Naive thymus-derived CD8-positive, alpha-beta T cell (primary cell): ENCODE measurements around the gene CLDN19. TPM values are rescaled to one million over a fixed set of nuclear protein-coding genes. Genes with fewer than 3 reads are reported as not detected.

Source experiments
- ATAC-seq, 2 donors: fragments of 150-1000 bp; cut with Tn5 transposase in 1 of 2; sonication (Bioruptor Pico), chemical (Tn5 transposase) in 1 of 2; 1 replicate in 1 of 2; 2 replicates in 1 of 2; pipeline ENCODE4 v1.10.0; 2021; ENCODE audit warnings: mild to moderate bottlenecking in 2 of 2, moderate library complexity in 2 of 2
- POLR2A ChIA-PET: fragments of 350-600 bp; sonication (Branson Sonifier 250); formaldehyde crosslinking; loops from one replicate; lab custom pipeline; 2021; ENCODE audit warnings: antibody characterized with exemption; lab: Charles Lee
- DNase-seq, 10 donors: peaks; one replicate each; pipeline versions ENCODE4 v3.0.0 to v3.0.0-alpha.2; 2020 to 2022
- H3K27ac Mint-ChIP-seq, 10 donors: one replicate each; pipeline ENCODE4 v1.8.0; 2020 to 2022; ENCODE audit warnings: mild to moderate bottlenecking in 10 of 10, mixed read lengths in 10 of 10, moderate library complexity in 4 of 10, inconsistent platforms in 1 of 10
- H3K27me3 Mint-ChIP-seq, 5 donors: one replicate each; pipeline ENCODE4 v1.8.0; 2021 to 2022; ENCODE audit warnings: mixed read lengths in 5 of 5
- H3K36me3 Mint-ChIP-seq, 3 donors: one replicate each; pipeline ENCODE4 v1.8.0; 2020 to 2022; ENCODE audit warnings: mixed read lengths in 3 of 3, mild to moderate bottlenecking in 2 of 3, inconsistent platforms in 1 of 3
- H3K4me1 Mint-ChIP-seq, 4 donors: one replicate each; pipeline ENCODE4 v1.8.0; 2021 to 2022; ENCODE audit warnings: mixed read lengths in 4 of 4
- H3K4me3 Mint-ChIP-seq, 10 donors: one replicate each; pipeline ENCODE4 v1.8.0; 2020 to 2022; ENCODE audit warnings: mild to moderate bottlenecking in 10 of 10, mixed read lengths in 10 of 10, moderate library complexity in 6 of 10, inconsistent platforms in 1 of 10
- H3K9me3 Mint-ChIP-seq, 9 donors: one replicate each; pipeline ENCODE4 v1.8.0; 2020 to 2022; ENCODE audit warnings: mixed read lengths in 9 of 9, mild to moderate bottlenecking in 3 of 9, inconsistent platforms in 1 of 9, moderate library complexity in 1 of 9
- polyA plus RNA-seq, 3 donors: library from polyadenylated mRNA; unstranded; fragments of 300-500 nt; fragmentation: Illumina TruSeq; gene quantifications; one replicate each; pipeline ENCODE4 v1.2.3, GENCODE V29; 2021
- total RNA-seq, 8 experiments: library from RNA in 2 of 8; stranded (reverse) in 2 of 8; gene quantifications; one replicate each; pipeline ENCODE4 v1.2.3 and lab custom pipeline; 2021 to 2026

The CLDN19 gene, protein sequence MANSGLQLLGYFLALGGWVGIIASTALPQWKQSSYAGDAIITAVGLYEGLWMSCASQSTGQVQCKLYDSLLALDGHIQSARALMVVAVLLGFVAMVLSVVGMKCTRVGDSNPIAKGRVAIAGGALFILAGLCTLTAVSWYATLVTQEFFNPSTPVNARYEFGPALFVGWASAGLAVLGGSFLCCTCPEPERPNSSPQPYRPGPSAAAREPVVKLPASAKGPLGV
- total RNA-seq (not detected), polyA plus RNA-seq (not detected), total RNA-seq (lab: John Stamatoyannopoulos, UW) (0 to 0.09 (median 0) reads per million in 6 experiments)

DNA sequence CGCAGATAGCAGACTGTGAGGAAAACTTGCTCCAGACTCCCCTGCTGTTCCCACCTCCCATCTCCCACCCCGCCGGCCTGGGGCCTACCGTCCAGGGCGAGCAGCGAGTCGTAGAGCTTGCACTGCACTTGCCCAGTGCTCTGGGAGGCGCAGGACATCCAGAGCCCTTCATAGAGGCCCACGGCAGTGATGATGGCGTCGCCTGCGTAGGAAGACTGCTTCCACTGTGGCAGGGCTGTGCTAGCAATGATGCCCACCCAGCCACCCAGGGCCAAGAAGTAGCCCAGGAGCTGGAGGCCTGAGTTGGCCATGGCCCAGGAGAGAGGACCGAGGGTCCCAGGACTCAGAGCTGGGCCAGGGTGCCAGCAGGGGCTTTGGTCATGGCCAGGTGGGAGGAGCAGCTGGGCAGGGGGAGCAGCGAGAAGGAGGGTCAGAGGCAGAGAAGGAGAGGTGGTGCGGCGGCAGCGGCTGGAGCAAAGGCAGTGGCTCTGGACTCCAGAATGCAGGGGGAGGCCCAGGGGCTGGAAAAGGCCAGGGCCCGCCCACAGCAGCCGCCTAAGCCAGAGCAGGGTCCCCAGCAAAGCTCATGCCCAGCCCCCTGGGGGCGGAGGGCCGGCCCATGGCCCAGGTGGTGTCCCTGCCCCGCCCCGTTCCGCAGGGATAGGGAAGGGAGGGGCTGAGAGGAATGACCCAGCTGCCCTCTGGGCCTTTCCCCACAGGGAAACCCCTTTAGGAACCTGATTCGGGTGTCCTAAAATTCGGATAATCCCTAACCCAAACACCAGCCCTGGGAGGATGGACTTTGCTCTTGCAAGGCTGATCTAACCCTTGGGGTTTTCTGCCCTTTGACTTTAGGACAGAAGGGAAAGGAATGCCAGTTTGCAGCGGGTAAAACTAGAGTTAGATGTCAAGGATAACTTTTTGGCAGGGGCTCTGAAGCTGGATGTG, at the start of gene CLDN19:
CLDN19 (minus strand) TSS at position 484 of the 948 bp plus-strand sequence; CDS start at position 311, 173 bp downstream.
- Mint-ChIP-seq H3K27me3 (no peaks in the 10 kb centered on the region), H3K36me3 (no peaks in the 10 kb centered on the region), H3K4me3 (no peak within 1 kb of the TSS), H3K27ac (no peak within 1 kb of the TSS), H3K4me1 (peaks cover 7 to 12% (median 11%) of the 10 kb centered on the region in 4 donors), H3K9me3 (no peaks in the 10 kb centered on the region)
- ATAC-seq (no peak), DNase-seq (no peak)
- POLR2A ChIA-PET: no interaction called here

DNA sequence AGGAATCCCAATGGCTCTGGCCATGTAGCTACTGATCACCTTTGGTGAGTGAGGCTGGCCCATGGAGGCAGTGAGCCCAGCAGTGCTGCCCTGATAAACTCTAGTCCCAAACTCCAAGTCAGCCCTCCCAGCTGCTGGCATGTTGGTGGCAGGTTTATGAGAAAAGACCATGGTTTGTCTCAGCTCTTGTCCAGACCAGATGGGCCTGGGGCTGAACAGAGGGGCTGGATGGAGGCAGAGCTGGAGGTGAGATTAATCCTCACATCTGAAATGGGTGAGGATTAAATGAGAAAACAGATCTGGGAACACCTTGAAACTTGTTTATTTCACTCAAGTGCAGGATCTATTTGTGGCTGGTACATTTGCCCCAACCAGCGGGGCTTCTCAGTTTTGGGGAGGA, 48.0 kb upstream of the CLDN19 start:
- H3K27me3 Mint-ChIP-seq: peaks cover 0 to 2% (median 0%) of the 10 kb centered on the region in 5 donors
- no peaks in the 10 kb centered on the region for H3K36me3 Mint-ChIP-seq
- H3K4me3 Mint-ChIP-seq: peak overlapping the region in 1 of 10 donors; percentile 10
- POLR2A ChIA-PET: no interaction called here
- H3K4me1 Mint-ChIP-seq: peaks cover 16 to 29% (median 20%) of the 10 kb centered on the region in 4 donors
- H3K27ac Mint-ChIP-seq: peak overlapping the region in 1 of 10 donors; percentile 53
- H3K9me3 Mint-ChIP-seq: no peaks in the 10 kb centered on the region
- ATAC-seq (no peak), DNase-seq (no peak)

DNA sequence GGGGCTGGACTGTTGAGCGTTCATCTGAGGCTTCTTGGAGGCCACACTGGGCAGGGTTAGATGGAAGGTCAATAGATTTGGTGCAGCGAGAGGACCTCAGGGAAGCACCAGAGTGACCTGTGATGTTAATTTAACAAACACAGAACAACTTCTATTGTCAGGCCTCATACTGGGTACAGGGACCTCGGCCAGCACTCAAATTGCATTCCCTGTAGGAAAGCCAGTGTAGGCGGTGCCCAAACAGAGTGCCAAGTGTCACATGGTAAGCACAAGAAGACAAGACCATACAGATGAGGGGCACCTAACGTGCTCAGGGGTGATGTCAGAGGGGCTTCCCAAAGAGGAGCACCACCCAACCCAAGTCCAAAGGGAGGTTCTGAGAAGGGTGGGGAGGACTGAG, 46.1 kb upstream of the CLDN19 start:
- Mint-ChIP-seq H3K9me3 (no peaks in the 10 kb centered on the region), H3K27me3 (no peaks in the 10 kb centered on the region), H3K4me3 (peak overlapping the region; percentile 80 to 92 (median 88)), H3K27ac (peak overlapping the region in 9 of 10 donors; percentile 47 to 91 (median 84)), H3K36me3 (peaks cover 0 to 9% (median 0%) of the 10 kb centered on the region in 3 donors), H3K4me1 (peaks cover 17 to 29% (median 21%) of the 10 kb centered on the region in 4 donors)
- POLR2A ChIA-PET: interaction anchor here (1.5 to 1.8 kb wide), 2 partner anchors 30 to 61 kb away, joined by 5 read pairs; partner anchors contain the start of genes ERMAP and ZNF691
- no peak for ATAC-seq
- no peak for DNase-seq

DNA sequence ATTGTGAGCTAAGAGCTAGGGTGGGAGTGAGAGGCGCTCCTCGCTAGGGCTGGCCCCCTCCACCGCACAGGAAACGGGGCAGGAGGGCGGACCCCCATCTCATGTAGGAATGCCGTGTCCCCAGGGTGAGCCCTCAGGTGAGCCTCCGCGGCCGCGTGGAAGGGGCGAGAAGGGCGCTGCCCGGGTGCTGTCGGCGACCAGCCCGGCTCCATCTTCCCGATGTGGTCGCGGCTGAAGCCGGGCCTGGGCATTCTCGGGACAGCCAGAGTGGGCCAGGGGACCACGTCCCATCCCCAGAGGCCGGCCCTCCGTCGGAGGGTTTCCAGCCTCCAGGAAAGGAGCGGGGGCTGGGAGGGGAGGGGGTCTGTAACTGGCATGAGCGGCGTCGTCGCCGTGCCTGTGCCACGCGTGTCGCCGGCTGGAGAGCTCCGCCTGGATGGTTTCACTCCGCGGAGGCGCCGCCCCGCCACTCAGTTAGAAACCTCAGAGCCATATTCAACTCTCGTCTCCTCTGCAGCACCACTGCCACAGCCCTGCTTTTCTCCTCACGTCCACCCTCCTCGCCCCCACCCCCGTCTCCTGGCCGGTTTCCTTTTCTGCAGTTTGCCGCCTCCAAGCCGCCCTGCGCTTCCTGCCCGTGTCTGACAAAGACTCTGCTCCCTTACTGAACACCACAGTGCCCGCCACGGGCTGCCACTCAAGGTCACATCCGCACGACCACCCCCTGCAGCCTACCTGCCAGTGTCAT, 45.1 kb upstream of the CLDN19 start, which contains the start of gene TMEM269:
TMEM269 (plus strand) TSS at position 46 of the 748 bp plus-strand sequence. CDS start 4,903 bp downstream, outside the sequence.
- ATAC-seq: peak; percentile 88 to 90
- H3K27me3 Mint-ChIP-seq: no peaks in the 10 kb centered on the region
- peaks cover 0 to 18% (median 5%) of the 10 kb centered on the region in 3 donors for H3K36me3 Mint-ChIP-seq
- H3K9me3 Mint-ChIP-seq: no peaks in the 10 kb centered on the region
- H3K27ac Mint-ChIP-seq: peak within 1 kb of the TSS; percentile 47 to 91 (median 84)
- peaks cover 17 to 29% (median 25%) of the 10 kb centered on the region in 4 donors for H3K4me1 Mint-ChIP-seq
- POLR2A ChIA-PET: interaction anchor here (0.6 to 1.8 kb wide), 6 partner anchors 18 to 146 kb away, joined by 3 to 12 read pairs (median 5); partner anchors contain the start of genes C1orf50, ERMAP, P3H1 and YBX1
- peak; percentile 14 to 72 (median 38) for DNase-seq
- peak within 1 kb of the TSS; percentile 80 to 92 (median 88) for H3K4me3 Mint-ChIP-seq

DNA sequence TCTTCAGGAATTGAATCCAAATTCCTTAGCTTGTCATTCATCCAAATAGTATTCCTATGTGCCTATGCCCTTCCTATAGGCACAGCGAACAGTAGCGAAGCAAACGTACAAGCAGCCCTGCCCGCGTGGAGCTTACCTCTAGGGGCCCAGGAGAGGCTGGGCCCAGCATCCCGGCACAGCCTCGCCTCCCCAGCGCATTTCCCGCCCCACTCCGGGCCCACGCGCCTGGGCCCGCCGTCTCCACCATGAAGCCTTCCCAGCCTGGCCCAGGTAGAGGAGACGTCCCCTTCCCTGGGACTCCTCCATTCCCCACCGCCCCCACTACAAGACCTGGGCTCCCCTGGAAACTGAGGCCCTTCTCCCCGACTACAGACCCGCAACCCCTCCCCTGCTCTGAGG, 44.5 kb upstream of the CLDN19 start:
- Mint-ChIP-seq H3K4me1 (peaks cover 17 to 29% (median 26%) of the 10 kb centered on the region in 4 donors), H3K4me3 (peak overlapping the region in 9 of 10 donors; percentile 28 to 92 (median 66)), H3K36me3 (peaks cover 0 to 23% (median 5%) of the 10 kb centered on the region in 3 donors), H3K27me3 (no peaks in the 10 kb centered on the region), H3K9me3 (no peaks in the 10 kb centered on the region), H3K27ac (peak overlapping the region in 7 of 10 donors; percentile 4 to 88 (median 75))
- POLR2A ChIA-PET: interaction anchor here (0.6 to 1.8 kb wide), 6 partner anchors 18 to 147 kb away, joined by 3 to 12 read pairs (median 5); partner anchors contain the start of genes C1orf50, ERMAP, P3H1 and YBX1
- DNase-seq: peak in 1 of 10 donors; percentile 63
- no peak for ATAC-seq

DNA sequence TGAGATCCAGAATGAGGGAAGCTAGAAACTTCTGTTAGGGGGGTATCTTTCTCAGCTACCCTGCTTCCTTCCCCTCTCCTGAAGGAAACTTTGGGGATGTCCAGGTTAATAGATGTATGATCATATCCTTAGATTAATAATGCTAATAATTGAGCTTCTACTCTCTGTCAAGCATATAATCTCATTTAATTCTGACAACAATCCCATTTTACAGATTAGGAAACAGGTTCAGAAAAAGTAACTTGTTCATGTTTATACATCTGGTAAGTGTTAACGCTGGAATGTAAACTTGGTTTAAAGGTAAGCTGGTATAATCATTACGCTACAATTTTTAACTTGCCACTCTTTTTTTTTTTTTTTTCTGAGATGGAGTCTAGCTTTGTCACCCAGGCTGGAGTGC, 43.1 kb upstream of the CLDN19 start:
- Mint-ChIP-seq H3K4me1 (peaks cover 17 to 30% (median 29%) of the 10 kb centered on the region in 4 donors), H3K36me3 (peaks cover 0 to 38% (median 5%) of the 10 kb centered on the region in 3 donors), H3K9me3 (no peaks in the 10 kb centered on the region), H3K27ac (peak overlapping the region in 2 of 10 donors; percentile 51 to 59), H3K27me3 (no peaks in the 10 kb centered on the region), H3K4me3 (peak overlapping the region in 1 of 10 donors; percentile 4)
- POLR2A ChIA-PET: interaction anchor here (0.7 to 1.0 kb wide), 2 partner anchors 13 to 16 kb away, joined by 3 to 4 read pairs; partner anchors contain the start of genes C1orf50 and P3H1
- ATAC-seq: no peak
- no peak for DNase-seq

DNA sequence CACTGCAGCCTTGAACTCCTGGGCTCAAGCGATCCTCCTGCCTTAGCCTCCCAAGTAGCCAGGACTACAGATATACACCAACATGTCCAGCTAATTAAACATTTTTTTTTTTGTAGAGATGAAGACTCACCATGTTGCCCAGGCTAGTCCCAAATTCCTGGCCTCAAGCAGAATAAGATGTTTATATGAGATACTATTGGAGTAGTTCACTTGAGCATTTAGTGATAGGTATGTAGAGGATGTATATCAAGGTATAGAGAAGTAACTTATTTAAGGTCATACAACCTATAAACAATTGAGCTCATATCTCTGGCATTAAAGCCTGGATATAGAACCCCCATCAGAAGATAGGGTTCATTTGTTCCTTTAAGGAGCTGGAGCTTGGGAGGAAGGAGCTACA, 40.1 kb upstream of the CLDN19 start:
- peak overlapping the region in 2 of 10 donors; percentile 12 to 16 for H3K27ac Mint-ChIP-seq
- DNase-seq: no peak
- ATAC-seq: no peak
- no peaks in the 10 kb centered on the region for H3K27me3 Mint-ChIP-seq
- H3K9me3 Mint-ChIP-seq: no peaks in the 10 kb centered on the region
- H3K4me3 Mint-ChIP-seq: no peak overlapping the region
- H3K36me3 Mint-ChIP-seq: peaks cover 0 to 66% (median 6%) of the 10 kb centered on the region in 3 donors
- POLR2A ChIA-PET: interaction anchor here (0.7 to 1.0 kb wide), 2 partner anchors 12 to 13 kb away, joined by 3 read pairs; partner anchors contain the start of genes C1orf50 and P3H1
- peaks cover 9 to 26% (median 19%) of the 10 kb centered on the region in 4 donors for H3K4me1 Mint-ChIP-seq

DNA sequence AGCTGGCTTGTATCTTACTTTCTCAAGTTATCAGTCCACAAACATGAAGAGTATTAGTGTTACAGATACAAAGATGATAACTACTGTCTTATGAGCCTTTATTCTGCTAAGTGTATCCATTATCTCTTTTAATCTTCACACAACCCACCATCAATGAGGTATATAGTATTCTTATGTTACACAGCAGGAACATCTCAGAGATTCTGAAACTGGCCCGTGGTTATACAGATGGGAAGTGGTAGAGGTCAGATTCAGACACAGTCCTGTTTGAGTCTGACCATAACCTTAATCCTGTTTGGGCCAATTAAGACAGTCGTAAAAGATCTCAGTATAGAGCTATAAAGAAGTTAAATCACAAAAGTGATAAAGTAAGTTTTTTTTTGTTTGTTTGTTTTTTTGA, 39.7 kb upstream of the CLDN19 start:
- Mint-ChIP-seq H3K36me3 (peaks cover 0 to 71% (median 6%) of the 10 kb centered on the region in 3 donors), H3K27ac (peak overlapping the region in 3 of 10 donors; percentile 34 to 69 (median 65)), H3K27me3 (no peaks in the 10 kb centered on the region), H3K9me3 (no peaks in the 10 kb centered on the region), H3K4me1 (peaks cover 8 to 25% (median 16%) of the 10 kb centered on the region in 4 donors), H3K4me3 (no peak overlapping the region)
- DNase-seq (no peak), ATAC-seq (no peak)
- POLR2A ChIA-PET: interaction anchor here (0.7 to 1.0 kb wide), 2 partner anchors 12 to 13 kb away, joined by 3 read pairs; partner anchors contain the start of genes C1orf50 and P3H1

DNA sequence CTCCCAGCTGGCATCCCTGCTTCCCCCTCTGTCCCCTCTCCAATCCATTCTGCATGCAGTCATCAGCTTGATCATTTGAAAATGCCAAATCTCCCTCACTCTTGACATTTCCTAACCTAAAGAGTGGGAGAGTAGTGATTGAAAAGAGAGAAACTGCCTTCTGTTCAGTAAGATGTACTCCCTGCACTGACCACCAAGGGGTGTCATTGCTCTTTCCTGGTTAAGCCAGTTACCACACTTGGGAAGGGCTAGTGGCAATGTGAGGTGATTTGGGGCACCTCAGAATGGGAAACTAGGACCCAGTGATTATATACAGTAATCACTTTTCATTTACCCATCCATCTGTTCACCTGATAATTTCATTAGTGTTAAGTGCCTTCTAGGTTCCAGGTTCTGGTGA, 37.8 kb upstream of the CLDN19 start:
- peaks cover 6 to 23% (median 16%) of the 10 kb centered on the region in 4 donors for H3K4me1 Mint-ChIP-seq
- ATAC-seq: peak; percentile 47 to 54
- no peaks in the 10 kb centered on the region for H3K9me3 Mint-ChIP-seq
- H3K4me3 Mint-ChIP-seq: no peak overlapping the region
- DNase-seq: peak in 4 of 10 donors; percentile 22 to 65 (median 36)
- H3K27me3 Mint-ChIP-seq: no peaks in the 10 kb centered on the region
- H3K27ac Mint-ChIP-seq: peak overlapping the region in 3 of 10 donors; percentile 10 to 63 (median 50)
- POLR2A ChIA-PET: interaction anchor here (0.5 to 1.4 kb wide), 4 partner anchors 9 to 298 kb away, joined by 3 to 5 read pairs (median 4); partner anchors contain the start of genes C1orf50 and P3H1
- peaks cover 0 to 88% (median 6%) of the 10 kb centered on the region in 3 donors for H3K36me3 Mint-ChIP-seq

DNA sequence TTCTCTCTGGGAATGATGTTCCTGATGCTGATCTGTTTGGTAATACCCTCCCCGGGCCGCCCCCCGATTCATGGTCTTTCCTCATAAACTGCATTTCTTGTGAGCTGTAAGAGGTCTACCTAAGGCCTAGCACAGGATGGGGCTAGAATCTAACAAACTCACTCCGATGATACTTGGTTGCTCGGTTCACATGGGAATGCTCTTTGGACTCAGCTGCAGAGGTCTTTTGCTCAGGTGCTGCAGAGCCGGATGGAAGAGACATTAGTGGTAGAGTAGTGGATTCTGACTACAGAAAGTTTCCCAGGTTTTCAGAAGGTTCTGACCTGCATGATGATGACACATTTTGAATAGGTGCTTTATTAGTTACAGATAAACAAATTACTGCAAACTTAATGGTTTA, 36.5 kb upstream of the CLDN19 start:
- Mint-ChIP-seq H3K4me3 (no peak overlapping the region), H3K27me3 (no peaks in the 10 kb centered on the region), H3K36me3 (peaks cover 0 to 91% (median 6%) of the 10 kb centered on the region in 3 donors), H3K9me3 (no peaks in the 10 kb centered on the region), H3K27ac (peak overlapping the region in 2 of 10 donors; percentile 11 to 24), H3K4me1 (peaks cover 14 to 29% (median 19%) of the 10 kb centered on the region in 4 donors)
- POLR2A ChIA-PET: interaction anchor here (0.6 to 1.2 kb wide), 4 partner anchors 8 to 297 kb away, joined by 3 to 5 read pairs (median 4); partner anchors contain the start of genes C1orf50, ERMAP and P3H1
- DNase-seq (no peak), ATAC-seq (no peak)

DNA sequence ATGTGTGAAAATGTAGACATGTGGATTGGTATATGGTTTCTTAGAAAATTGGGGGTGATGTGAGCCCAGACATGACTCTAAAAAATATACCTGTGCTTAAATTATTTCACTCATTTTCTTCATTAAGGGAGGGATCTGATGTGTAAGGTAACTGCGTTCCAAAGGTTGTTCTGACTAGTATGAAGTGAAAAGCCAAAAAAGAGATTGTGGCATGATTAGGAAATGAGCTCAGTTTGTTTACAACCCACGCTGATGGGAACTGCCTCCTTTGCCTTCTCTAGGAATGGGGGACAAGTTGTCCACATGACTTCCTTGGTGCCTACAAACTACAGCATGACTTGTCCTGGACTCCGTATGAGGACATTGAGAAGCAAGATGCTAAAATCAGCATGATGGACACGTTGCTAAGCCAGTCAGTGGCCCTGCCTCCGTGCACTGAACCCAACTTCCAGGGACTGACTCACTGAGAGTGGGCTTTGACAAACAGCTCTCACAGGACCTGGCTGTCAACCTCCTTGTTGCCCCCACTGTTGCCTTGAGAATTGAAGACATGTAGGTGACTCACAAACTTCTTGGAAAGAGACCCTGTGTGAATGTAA, 35.0 kb upstream of the CLDN19 start:
- DNase-seq (no peak), ATAC-seq (no peak)
- no peak overlapping the region for H3K4me3 Mint-ChIP-seq
- no peaks in the 10 kb centered on the region for H3K9me3 Mint-ChIP-seq
- H3K4me1 Mint-ChIP-seq: peaks cover 20 to 31% (median 25%) of the 10 kb centered on the region in 4 donors
- H3K36me3 Mint-ChIP-seq: peaks cover 0 to 81% (median 5%) of the 10 kb centered on the region in 3 donors
- H3K27me3 Mint-ChIP-seq: no peaks in the 10 kb centered on the region
- POLR2A ChIA-PET: no interaction called here
- H3K27ac Mint-ChIP-seq: peak overlapping the region in 1 of 10 donors; percentile 77
